ENCODE data around the gene COL6A2. TPM values are rescaled to one million over a fixed set of nuclear protein-coding genes. Genes with fewer than 3 reads are reported as not detected.

The COL6A2 gene
- total RNA-seq, 1 experiment from 2014 or later = 129 TPM

DNA sequence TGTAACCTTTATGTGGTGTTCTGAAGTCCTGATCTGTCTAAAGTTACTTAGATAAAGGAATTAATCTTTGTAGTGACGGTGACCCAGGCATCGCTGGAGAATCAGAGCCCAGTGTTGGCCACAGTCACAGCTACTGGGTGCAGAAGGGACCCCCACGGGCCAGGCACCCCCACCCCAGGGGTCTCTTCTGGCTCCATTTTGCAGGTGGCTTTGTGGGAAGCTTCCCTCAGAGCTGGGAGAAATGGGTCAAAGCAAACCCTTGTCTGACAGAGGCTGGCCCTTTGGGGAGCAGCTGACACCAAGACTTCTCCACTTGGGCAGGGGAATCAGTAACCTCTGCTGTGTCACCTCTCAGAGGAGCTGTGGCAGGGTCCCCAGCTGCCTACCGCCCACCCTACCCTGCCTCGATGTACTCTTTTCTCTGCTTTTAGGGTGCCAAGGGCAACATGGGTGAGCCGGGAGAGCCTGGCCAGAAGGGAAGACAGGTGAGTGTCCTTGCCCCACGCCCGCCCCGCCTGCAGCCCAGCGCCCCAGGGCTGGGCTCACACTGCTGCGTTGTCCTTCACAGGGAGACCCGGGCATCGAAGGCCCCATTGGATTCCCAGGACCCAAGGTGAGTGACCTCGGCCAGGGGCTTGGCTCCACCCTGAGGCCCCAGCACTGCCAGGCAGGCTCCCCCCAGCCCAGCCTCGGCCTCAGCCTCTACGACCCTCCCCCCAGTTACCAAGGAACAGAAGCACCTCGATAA is 17.7 kb downstream of the COL6A2 start:
- H3K79me1 ChIP-seq (ENCODE audit: insufficient read depth, low read depth, low read length, poor library complexity, severe bottlenecking) = no peaks in the 10 kb centered on the region
- H2BK15ac ChIP-seq (ENCODE audit: low read depth, low read length) = no peak overlapping the region
- H2AK5ac ChIP-seq (ENCODE audit: insufficient read length, low read length) = no peak overlapping the region
- no peak overlapping the region for H2BK20ac ChIP-seq (ENCODE audit: low read depth, low read length, poor library complexity, severe bottlenecking)
- H3K56ac ChIP-seq (ENCODE audit: insufficient read length, low read depth, low read length) = no peak overlapping the region
- H2BK12ac ChIP-seq (ENCODE audit: insufficient read length, low read depth, low read length) = no peak overlapping the region
- H4K5ac ChIP-seq (ENCODE audit: insufficient read length, low read depth, low read length) = no peak overlapping the region
- peak; percentile 18 for DNase-seq
- H3K23ac ChIP-seq (ENCODE audit: insufficient read length, low read depth, low read length) = no peak overlapping the region
- Mint-ChIP-seq H3K9me3 (peaks cover 0 to 8% of the 10 kb centered on the region in 2 experiments; a peak in 2 of 5 replicates), H3K27ac (no peak overlapping the region; a peak in 1 of 7 replicates), H3K27me3 (ENCODE audit: low read depth) (no peaks in the 10 kb centered on the region), H3K36me3 (ENCODE audit: insufficient read depth in 1 of 3, low read depth in 3 of 3) (peaks cover 26 to 54% (median 33%) of the 10 kb centered on the region in 3 experiments), H3K4me3 (no peak overlapping the region), H3K4me1 (peaks cover 0 to under 1% of the 10 kb centered on the region in 2 experiments; a peak in 1 of 4 replicates)
- no peak overlapping the region for H2AFZ ChIP-seq (ENCODE audit: low read length)
- no peak overlapping the region for H4K8ac ChIP-seq (replicated peaks; ENCODE audit: insufficient read length, low read depth, low read length)
- no peak overlapping the region for H3K9ac ChIP-seq (ENCODE audit: extremely low read depth, insufficient read length, low read length)
- no peak overlapping the region for H4K91ac ChIP-seq (ENCODE audit: insufficient read length, low read depth, low read length)
- H3K18ac ChIP-seq (ENCODE audit: insufficient read length, low read depth, low read length) = no peak overlapping the region
- no peaks in the 10 kb centered on the region for H3K23me2 ChIP-seq (ENCODE audit: insufficient read length, low read depth, low read length, poor library complexity, severe bottlenecking)
- H2BK5ac ChIP-seq (ENCODE audit: insufficient read length, low read length) = no peak overlapping the region
- no CpG with 5 or more reads among the region's 17 CpGs for WGBS (ENCODE audit: extremely low coverage, insufficient read length, low lambda C conversion rate)
- H3T11ph ChIP-seq (ENCODE audit: low read length) = no peak overlapping the region
- no peaks in the 10 kb centered on the region for H3K27me3 ChIP-seq (ENCODE audit: insufficient read depth, low read length)
- TF ChIP-seq, protein P1, sequence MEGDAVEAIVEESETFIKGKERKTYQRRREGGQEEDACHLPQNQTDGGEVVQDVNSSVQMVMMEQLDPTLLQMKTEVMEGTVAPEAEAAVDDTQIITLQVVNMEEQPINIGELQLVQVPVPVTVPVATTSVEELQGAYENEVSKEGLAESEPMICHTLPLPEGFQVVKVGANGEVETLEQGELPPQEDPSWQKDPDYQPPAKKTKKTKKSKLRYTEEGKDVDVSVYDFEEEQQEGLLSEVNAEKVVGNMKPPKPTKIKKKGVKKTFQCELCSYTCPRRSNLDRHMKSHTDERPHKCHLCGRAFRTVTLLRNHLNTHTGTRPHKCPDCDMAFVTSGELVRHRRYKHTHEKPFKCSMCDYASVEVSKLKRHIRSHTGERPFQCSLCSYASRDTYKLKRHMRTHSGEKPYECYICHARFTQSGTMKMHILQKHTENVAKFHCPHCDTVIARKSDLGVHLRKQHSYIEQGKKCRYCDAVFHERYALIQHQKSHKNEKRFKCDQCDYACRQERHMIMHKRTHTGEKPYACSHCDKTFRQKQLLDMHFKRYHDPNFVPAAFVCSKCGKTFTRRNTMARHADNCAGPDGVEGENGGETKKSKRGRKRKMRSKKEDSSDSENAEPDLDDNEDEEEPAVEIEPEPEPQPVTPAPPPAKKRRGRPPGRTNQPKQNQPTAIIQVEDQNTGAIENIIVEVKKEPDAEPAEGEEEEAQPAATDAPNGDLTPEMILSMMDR (conservative IDR thresholded peaks at IDR 0.05) = no peak
- H3K14ac ChIP-seq (ENCODE audit: insufficient read depth, low read length) = no peak overlapping the region
- no peak overlapping the region for H2BK120ac ChIP-seq (ENCODE audit: low read depth, low read length, poor library complexity, severe bottlenecking)
- no peaks in the 10 kb centered on the region for H3K79me2 ChIP-seq (ENCODE audit: insufficient read depth, low read length)
- no peaks in the 10 kb centered on the region for H3K4me1 ChIP-seq (ENCODE audit: insufficient read depth, low read length)
- no peak overlapping the region for H3K27ac ChIP-seq (ENCODE audit: insufficient read length, low read depth, low read length)
- H3K9me3 ChIP-seq (ENCODE audit: control insufficient read depth, low read depth, low read length) = no peaks in the 10 kb centered on the region
- H3K4ac ChIP-seq (ENCODE audit: low read depth, low read length) = no peak overlapping the region
- H3K4me2 ChIP-seq (ENCODE audit: insufficient read depth, insufficient read length, low read length) = no peak overlapping the region
- no peaks in the 10 kb centered on the region for H4K20me1 ChIP-seq (ENCODE audit: control insufficient read depth, insufficient read depth, insufficient read length)

Data from H9 (cell line).